Esophagus muscularis mucosa (tissue), 3 donors: ENCODE results near the gene FMNL1.

Experiments used
- POLR2A ChIP-seq: fragments of 450-650 bp; IDR thresholded peaks from one replicate; pipeline ENCODE4 v1.6.1; 2017; ENCODE audit warnings: antibody characterized with exemption, moderate library complexity, mild to moderate bottlenecking, low read depth
- TF ChIP-seq, protein P1 (sequence below), 3 experiments: fragments of 200-600 bp in 2 of 3; fragments of 450-650 bp in 1 of 3; sonication (generic) in 2 of 3; IDR thresholded peaks; one replicate each; pipeline ENCODE4 v1.5.1; 2017 to 2019; ENCODE audit warnings: antibody characterized with exemption in 3 of 3, mild to moderate bottlenecking in 2 of 3, moderate library complexity in 1 of 3

DNA sequence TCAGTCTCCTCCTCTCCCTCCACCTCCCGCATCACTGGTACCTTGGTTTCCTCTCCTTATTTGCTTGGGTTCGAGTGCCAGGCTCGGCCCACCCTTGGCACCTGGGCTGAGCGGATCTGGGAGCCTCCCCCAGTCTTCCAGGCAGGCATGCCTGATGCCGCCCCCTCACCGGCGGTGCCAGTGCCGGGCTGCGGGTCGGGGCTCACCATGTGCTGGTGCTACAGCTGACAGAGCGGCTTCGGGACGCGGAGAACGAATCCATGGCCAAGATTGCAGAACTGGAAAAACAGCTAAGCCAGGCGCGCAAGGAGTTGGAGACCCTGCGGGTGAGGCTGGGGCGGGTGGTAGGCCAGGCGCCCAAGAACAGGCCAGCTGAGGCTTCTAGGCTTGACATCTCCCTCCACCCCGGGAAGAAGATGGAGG is 19.2 kb downstream of the FMNL1 start:
- TF ChIP-seq, protein P1, sequence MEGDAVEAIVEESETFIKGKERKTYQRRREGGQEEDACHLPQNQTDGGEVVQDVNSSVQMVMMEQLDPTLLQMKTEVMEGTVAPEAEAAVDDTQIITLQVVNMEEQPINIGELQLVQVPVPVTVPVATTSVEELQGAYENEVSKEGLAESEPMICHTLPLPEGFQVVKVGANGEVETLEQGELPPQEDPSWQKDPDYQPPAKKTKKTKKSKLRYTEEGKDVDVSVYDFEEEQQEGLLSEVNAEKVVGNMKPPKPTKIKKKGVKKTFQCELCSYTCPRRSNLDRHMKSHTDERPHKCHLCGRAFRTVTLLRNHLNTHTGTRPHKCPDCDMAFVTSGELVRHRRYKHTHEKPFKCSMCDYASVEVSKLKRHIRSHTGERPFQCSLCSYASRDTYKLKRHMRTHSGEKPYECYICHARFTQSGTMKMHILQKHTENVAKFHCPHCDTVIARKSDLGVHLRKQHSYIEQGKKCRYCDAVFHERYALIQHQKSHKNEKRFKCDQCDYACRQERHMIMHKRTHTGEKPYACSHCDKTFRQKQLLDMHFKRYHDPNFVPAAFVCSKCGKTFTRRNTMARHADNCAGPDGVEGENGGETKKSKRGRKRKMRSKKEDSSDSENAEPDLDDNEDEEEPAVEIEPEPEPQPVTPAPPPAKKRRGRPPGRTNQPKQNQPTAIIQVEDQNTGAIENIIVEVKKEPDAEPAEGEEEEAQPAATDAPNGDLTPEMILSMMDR (IDR thresholded peaks at IDR 0.05): no peak
- TF ChIP-seq POLR2A: no peak
